ENCODE data around the gene MIS18A.

The MIS18A gene

DNA sequence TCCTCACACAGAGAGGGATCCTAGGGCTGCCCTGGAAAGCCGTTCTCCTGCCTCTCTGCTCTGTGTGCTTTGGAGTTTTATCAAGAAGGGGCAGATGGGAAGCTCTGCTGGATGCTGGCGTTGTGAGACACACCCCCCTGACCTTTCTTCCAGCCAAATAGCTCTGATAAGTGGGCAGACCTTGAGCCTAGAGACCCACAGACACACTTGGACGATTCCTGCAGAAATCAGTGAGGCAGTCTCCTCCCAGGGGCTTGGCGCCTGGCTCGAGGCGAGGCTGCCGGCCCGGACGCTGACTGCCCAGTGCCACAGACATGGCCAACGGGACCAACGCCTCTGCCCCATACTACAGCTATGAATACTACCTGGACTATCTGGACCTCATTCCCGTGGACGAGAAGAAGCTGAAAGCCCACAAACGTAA, 19.8 kb upstream of the MIS18A start, which contains the start of gene MRAP:
MRAP (plus strand) TSS at position 198 of the 424 bp plus-strand sequence; CDS start at position 315, 117 bp downstream.
- TF ChIP-seq CEBPB (IDR thresholded peaks at IDR 0.05) (no peak), EP300 (IDR thresholded peaks at IDR 0.05; ENCODE audit: borderline replicate concordance) (no peak), NFIC (IDR thresholded peaks at IDR 0.05) (no peak), EGR1 (IDR thresholded peaks at IDR 0.05) (no peak), USF1 (IDR thresholded peaks at IDR 0.05) (no peak), FOXM1 (IDR thresholded peaks at IDR 0.05; ENCODE audit: borderline replicate concordance, low read depth) (no peak), ZBTB7A (IDR thresholded peaks at IDR 0.05; ENCODE audit: low read depth) (no peak), MAX (IDR thresholded peaks at IDR 0.05) (no peak), RAD21 (IDR thresholded peaks at IDR 0.05; ENCODE audit: low read depth) (no peak), TEAD4 (IDR thresholded peaks at IDR 0.05) (no peak), YY1 (IDR thresholded peaks at IDR 0.05; ENCODE audit: low read depth) (no peak), TCF12 (IDR thresholded peaks at IDR 0.05; ENCODE audit: low read depth) (no peak), CREB1 (IDR thresholded peaks at IDR 0.05; ENCODE audit: low read depth) (no peak), TAF1 (IDR thresholded peaks at IDR 0.05; ENCODE audit: low read depth) (no peak)
- TF ChIP-seq, protein P1, sequence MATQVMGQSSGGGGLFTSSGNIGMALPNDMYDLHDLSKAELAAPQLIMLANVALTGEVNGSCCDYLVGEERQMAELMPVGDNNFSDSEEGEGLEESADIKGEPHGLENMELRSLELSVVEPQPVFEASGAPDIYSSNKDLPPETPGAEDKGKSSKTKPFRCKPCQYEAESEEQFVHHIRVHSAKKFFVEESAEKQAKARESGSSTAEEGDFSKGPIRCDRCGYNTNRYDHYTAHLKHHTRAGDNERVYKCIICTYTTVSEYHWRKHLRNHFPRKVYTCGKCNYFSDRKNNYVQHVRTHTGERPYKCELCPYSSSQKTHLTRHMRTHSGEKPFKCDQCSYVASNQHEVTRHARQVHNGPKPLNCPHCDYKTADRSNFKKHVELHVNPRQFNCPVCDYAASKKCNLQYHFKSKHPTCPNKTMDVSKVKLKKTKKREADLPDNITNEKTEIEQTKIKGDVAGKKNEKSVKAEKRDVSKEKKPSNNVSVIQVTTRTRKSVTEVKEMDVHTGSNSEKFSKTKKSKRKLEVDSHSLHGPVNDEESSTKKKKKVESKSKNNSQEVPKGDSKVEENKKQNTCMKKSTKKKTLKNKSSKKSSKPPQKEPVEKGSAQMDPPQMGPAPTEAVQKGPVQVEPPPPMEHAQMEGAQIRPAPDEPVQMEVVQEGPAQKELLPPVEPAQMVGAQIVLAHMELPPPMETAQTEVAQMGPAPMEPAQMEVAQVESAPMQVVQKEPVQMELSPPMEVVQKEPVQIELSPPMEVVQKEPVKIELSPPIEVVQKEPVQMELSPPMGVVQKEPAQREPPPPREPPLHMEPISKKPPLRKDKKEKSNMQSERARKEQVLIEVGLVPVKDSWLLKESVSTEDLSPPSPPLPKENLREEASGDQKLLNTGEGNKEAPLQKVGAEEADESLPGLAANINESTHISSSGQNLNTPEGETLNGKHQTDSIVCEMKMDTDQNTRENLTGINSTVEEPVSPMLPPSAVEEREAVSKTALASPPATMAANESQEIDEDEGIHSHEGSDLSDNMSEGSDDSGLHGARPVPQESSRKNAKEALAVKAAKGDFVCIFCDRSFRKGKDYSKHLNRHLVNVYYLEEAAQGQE (IDR thresholded peaks at IDR 0.05; ENCODE audit: low read depth) = no peak

DNA sequence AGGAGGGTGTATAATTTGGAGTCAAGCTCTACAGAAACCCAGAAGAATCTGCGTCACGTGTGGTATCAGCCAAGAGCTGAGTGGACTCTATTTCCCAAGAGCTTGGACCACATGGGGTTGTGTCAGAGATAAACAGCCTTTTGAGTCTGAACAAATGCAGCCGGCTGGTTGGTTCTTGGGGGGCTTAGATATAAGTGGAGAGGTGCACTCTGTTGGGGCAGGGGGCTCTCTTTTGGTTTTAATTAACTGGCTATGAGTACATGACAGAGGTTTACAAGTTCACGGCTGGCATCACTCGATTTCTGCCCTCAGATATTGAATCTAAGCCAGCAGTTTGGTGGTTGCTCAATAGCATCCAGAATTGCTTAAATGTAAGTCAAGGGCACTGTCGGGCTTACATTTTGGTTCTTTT, 19.3 kb upstream of the MIS18A start:
- TF ChIP-seq TCF12 (IDR thresholded peaks at IDR 0.05; ENCODE audit: low read depth) = no peak
- TF ChIP-seq EGR1 (IDR thresholded peaks at IDR 0.05) = no peak
- TF ChIP-seq CREB1 (IDR thresholded peaks at IDR 0.05; ENCODE audit: low read depth) = no peak
- TF ChIP-seq TEAD4 (IDR thresholded peaks at IDR 0.05) = no peak
- TF ChIP-seq YY1 (IDR thresholded peaks at IDR 0.05; ENCODE audit: low read depth) = no peak
- no peak for TF ChIP-seq RAD21 (IDR thresholded peaks at IDR 0.05; ENCODE audit: low read depth)
- no peak for TF ChIP-seq NFIC (IDR thresholded peaks at IDR 0.05)
- no peak for TF ChIP-seq EP300 (IDR thresholded peaks at IDR 0.05; ENCODE audit: borderline replicate concordance)
- TF ChIP-seq MAX (IDR thresholded peaks at IDR 0.05) = no peak
- no peak for TF ChIP-seq TAF1 (IDR thresholded peaks at IDR 0.05; ENCODE audit: low read depth)
- TF ChIP-seq, protein P1 (IDR thresholded peaks at IDR 0.05; ENCODE audit: low read depth) = no peak
- no peak for TF ChIP-seq USF1 (IDR thresholded peaks at IDR 0.05)
- TF ChIP-seq FOXM1 (IDR thresholded peaks at IDR 0.05; ENCODE audit: borderline replicate concordance, low read depth) = no peak
- TF ChIP-seq ZBTB7A (IDR thresholded peaks at IDR 0.05; ENCODE audit: low read depth) = no peak
- TF ChIP-seq CEBPB (IDR thresholded peaks at IDR 0.05) = no peak

GRCh38 chr21:32297449-32297848, 18.6 kb upstream of the MIS18A start:
- TF ChIP-seq TAF1 (IDR thresholded peaks at IDR 0.05; ENCODE audit: low read depth) (no peak), YY1 (IDR thresholded peaks at IDR 0.05; ENCODE audit: low read depth) (no peak), CEBPB (IDR thresholded peaks at IDR 0.05) (no peak), ZBTB7A (IDR thresholded peaks at IDR 0.05; ENCODE audit: low read depth) (no peak), EP300 (IDR thresholded peaks at IDR 0.05; ENCODE audit: borderline replicate concordance) (no peak), RAD21 (IDR thresholded peaks at IDR 0.05; ENCODE audit: low read depth) (no peak), TCF12 (IDR thresholded peaks at IDR 0.05; ENCODE audit: low read depth) (no peak)

GRCh38 chr21:32285476-32285875, 6.6 kb upstream of the MIS18A start:
- TF ChIP-seq, protein P1 (IDR thresholded peaks at IDR 0.05; ENCODE audit: low read depth) = no peak
- TF ChIP-seq CREB1 (IDR thresholded peaks at IDR 0.05; ENCODE audit: low read depth) = no peak
- TF ChIP-seq EGR1 (IDR thresholded peaks at IDR 0.05) = no peak
- no peak for TF ChIP-seq CEBPB (IDR thresholded peaks at IDR 0.05)
- no peak for TF ChIP-seq NFIC (IDR thresholded peaks at IDR 0.05)
- TF ChIP-seq RAD21 (IDR thresholded peaks at IDR 0.05; ENCODE audit: low read depth) = no peak
